Thymus (tissue), 11 donors: ENCODE data around the gene PPHLN1. TPM values are rescaled to one million over a fixed set of nuclear protein-coding genes. Genes with fewer than 3 reads are reported as not detected.

Experiments
- DNase-seq, 9 donors: peaks; one replicate each; pipeline ENCODE4 v3.0.0-alpha.2; 2013; ENCODE audit warnings: low spot score in 9 of 9, low read depth in 6 of 9, missing footprints in 1 of 9
- H3K27ac ChIP-seq, 2 donors: one replicate each; pipeline ENCODE4 v1.5.1; 2013; ENCODE audit warnings: control low read depth in 1 of 2, low read depth in 1 of 2, low read length in 1 of 2, mild to moderate bottlenecking in 1 of 2, moderate library complexity in 1 of 2
- H3K27me3 ChIP-seq, 2 donors: one replicate each; pipeline ENCODE4 v1.5.1; 2013; ENCODE audit warnings: low read length in 1 of 2; ENCODE audit not compliant: control insufficient read depth in 2 of 2, insufficient read depth in 1 of 2
- H3K36me3 ChIP-seq, 2 donors: one replicate each; pipeline ENCODE4 v1.5.1; 2013; ENCODE audit warnings: low read length in 1 of 2, mild to moderate bottlenecking in 1 of 2, moderate library complexity in 1 of 2; ENCODE audit not compliant: control insufficient read depth in 2 of 2, insufficient read depth in 2 of 2
- H3K4me1 ChIP-seq, 2 donors: one replicate each; pipeline ENCODE4 v1.5.1; 2013; ENCODE audit warnings: low read length in 2 of 2; ENCODE audit not compliant: control insufficient read depth in 2 of 2, insufficient read depth in 2 of 2
- H3K4me3 ChIP-seq, 2 donors: one replicate each; pipeline ENCODE4 v1.5.1; 2013; ENCODE audit warnings: low read length in 2 of 2, control low read depth in 1 of 2, mild to moderate bottlenecking in 1 of 2
- H3K9me3 ChIP-seq, 2 donors: one replicate each; pipeline ENCODE4 v1.5.1; 2013; ENCODE audit warnings: low read length in 1 of 2, mild to moderate bottlenecking in 1 of 2; ENCODE audit not compliant: control insufficient read depth in 2 of 2, insufficient read depth in 1 of 2
- WGBS: extraction: QIAGEN DNeasy Blood & Tissue Kit; methylation state at CpG from one replicate; pipeline ENCODE4 v1.1.7; 2013; 5-methylcytosine and 5-hydroxymethylcytosine counted together
- polyA plus RNA-seq: library from polyadenylated mRNA; stranded (reverse); fragments of 200-250 nt; gene quantifications from one replicate; pipeline ENCODE4 v1.2.3, GENCODE V29; 2013
- total RNA-seq: library from RNA; stranded (reverse); fragments of 120-200 nt; gene quantifications from one replicate; pipeline ENCODE4 v1.2.4, GENCODE V29; 2013
- donor health status: healthy.

PPHLN1 gene
- total and polyA plus RNA-seq, 2 donors = 60.7 to 64.5 TPM

- peak in 1 of 9 donors; percentile 7 for DNase-seq
- no peak overlapping the region for H3K4me3 ChIP-seq
- no peaks in the 10 kb centered on the region for H3K27me3 ChIP-seq
- 10% methylated on average over 1 of the region's 1 CpG for WGBS
- no peaks in the 10 kb centered on the region for H3K9me3 ChIP-seq
- H3K4me1 ChIP-seq = no peaks in the 10 kb centered on the region
- H3K36me3 ChIP-seq = no peaks in the 10 kb centered on the region
- no peak overlapping the region for H3K27ac ChIP-seq
These were observed 41.8 kb upstream of the PPHLN1 start for GRCh38 chr12:42284157-42284556.

GRCh38 chr12:42284876-42285275 lies 41.1 kb upstream of the PPHLN1 start:
- Histone ChIP-seq H3K4me1 (no peaks in the 10 kb centered on the region), H3K36me3 (no peaks in the 10 kb centered on the region), H3K27ac (no peak overlapping the region), H3K27me3 (no peaks in the 10 kb centered on the region), H3K4me3 (no peak overlapping the region), H3K9me3 (no peaks in the 10 kb centered on the region)
- no peak for DNase-seq
- WGBS = 97% methylated on average over 2 of the region's 2 CpGs

DNA sequence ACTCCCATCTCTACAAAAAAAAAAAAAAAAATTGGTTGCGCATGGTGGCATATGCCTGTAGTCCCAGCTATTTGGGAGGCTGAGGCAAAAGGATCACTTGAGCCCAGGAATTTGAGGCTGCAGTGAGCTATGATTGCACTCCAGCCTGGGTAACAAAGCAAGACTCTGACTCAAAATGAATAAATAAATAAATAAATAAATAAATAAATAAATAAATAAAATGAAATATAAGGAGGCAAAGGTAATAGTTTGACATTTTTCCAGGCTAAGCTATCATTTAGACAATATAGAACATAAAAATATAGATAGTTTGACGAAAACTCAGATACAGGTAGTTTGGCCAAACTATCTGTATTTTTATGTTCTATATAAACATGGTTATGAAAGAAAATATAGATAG lies 40.5 kb upstream of the PPHLN1 start:
- Histone ChIP-seq H3K9me3 (no peaks in the 10 kb centered on the region), H3K4me3 (no peak overlapping the region), H3K27ac (no peak overlapping the region), H3K36me3 (no peaks in the 10 kb centered on the region), H3K27me3 (no peaks in the 10 kb centered on the region), H3K4me1 (no peaks in the 10 kb centered on the region)
- DNase-seq = no peak
- WGBS = 95% methylated on average over 2 of the region's 2 CpGs

DNA sequence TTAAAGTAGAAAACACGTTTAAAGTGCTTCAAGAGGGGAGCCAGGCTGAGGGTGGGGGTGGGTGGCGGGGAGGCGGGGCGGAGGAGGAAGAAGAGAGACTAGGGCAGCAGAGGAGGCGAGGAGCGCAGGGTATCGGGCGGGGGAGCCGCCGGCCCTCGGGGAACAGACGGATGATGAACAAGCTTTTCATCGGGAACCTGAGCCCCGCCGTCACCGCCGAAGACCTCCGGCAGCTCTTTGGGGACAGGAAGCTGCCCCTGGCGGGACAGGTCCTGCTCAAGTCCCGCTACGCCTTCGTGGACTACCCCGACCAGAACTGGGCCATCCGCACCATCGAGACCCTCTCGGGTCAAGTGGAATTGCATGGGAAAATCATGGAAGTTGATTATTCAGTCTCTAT lies 39.2 kb upstream of the PPHLN1 start:
- 95% methylated on average over 26 of the region's 26 CpGs for WGBS
- no peaks in the 10 kb centered on the region for H3K4me1 ChIP-seq

GRCh38 chr12:42288544-42288943 lies 37.4 kb upstream of the PPHLN1 start:
- DNase-seq = no peak
- H3K4me1 ChIP-seq = no peaks in the 10 kb centered on the region
- no peak overlapping the region for H3K27ac ChIP-seq
- WGBS = 88% methylated on average over 9 of the region's 9 CpGs
- no peaks in the 10 kb centered on the region for H3K36me3 ChIP-seq
- no peak overlapping the region for H3K4me3 ChIP-seq
- no peaks in the 10 kb centered on the region for H3K27me3 ChIP-seq
- H3K9me3 ChIP-seq = no peaks in the 10 kb centered on the region

More for the DNA sequence above, 39.2 kb upstream of the PPHLN1 start:
- Histone ChIP-seq H3K4me3 (no peak overlapping the region), H3K9me3 (no peaks in the 10 kb centered on the region), H3K27me3 (no peaks in the 10 kb centered on the region), H3K27ac (no peak overlapping the region), H3K36me3 (no peaks in the 10 kb centered on the region)
- DNase-seq = no peak

- H3K27ac ChIP-seq = no peak overlapping the region
- WGBS = 95% methylated on average over 2 of the region's 2 CpGs
These were observed 34.3 kb upstream of the PPHLN1 start for GRCh38 chr12:42291680-42292079.

DNA sequence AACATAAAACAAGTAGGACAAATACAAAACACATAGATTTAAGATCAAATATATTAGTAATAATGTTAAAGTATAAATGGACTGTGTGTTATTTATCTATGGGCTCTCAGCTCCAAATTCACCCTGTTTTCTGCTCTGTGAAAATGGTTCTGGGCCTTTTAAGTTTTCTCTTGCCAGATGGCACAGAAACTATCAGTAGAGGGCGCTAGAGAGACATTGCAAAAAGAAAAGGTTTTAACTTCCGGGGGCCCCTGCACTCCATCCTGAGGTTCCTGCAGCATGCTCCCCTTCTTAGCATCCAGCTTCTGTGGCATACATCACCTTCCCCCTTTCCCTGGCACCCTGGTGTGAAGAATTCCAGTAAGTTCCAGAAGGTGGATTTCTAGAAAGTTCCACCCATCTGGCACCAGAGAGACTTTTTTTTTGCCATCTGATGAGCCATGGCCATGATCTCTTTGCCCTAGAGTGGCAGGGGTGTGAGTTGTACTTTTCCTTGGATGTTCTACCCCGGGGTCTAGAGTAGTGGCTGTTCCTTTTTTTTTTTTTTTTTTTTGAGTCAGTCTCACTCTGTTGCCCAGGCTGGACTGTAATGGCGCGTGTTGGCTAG lies 29.4 kb upstream of the PPHLN1 start:
- no peak overlapping the region for H3K27ac ChIP-seq
- no peak overlapping the region for H3K4me3 ChIP-seq
- H3K27me3 ChIP-seq = no peaks in the 10 kb centered on the region
- no peaks in the 10 kb centered on the region for H3K36me3 ChIP-seq
- no peaks in the 10 kb centered on the region for H3K9me3 ChIP-seq
- no peaks in the 10 kb centered on the region for H3K4me1 ChIP-seq
- WGBS = 97% methylated on average over 5 of the region's 5 CpGs
- DNase-seq = peak in 3 of 9 donors; percentile 11 to 38 (median 22)

More at GRCh38 chr12:42291680-42292079, 34.3 kb upstream of the PPHLN1 start:
- Histone ChIP-seq H3K9me3 (no peaks in the 10 kb centered on the region), H3K36me3 (no peaks in the 10 kb centered on the region), H3K4me1 (no peaks in the 10 kb centered on the region), H3K4me3 (no peak overlapping the region), H3K27me3 (no peaks in the 10 kb centered on the region)
- no peak for DNase-seq

- Histone ChIP-seq H3K36me3 (no peaks in the 10 kb centered on the region), H3K27me3 (no peaks in the 10 kb centered on the region), H3K27ac (no peak overlapping the region), H3K9me3 (no peaks in the 10 kb centered on the region), H3K4me1 (no peaks in the 10 kb centered on the region), H3K4me3 (no peak overlapping the region)
- WGBS = 95% methylated on average over 4 of the region's 4 CpGs
- DNase-seq = no peak
These were observed 27.1 kb upstream of the PPHLN1 start for GRCh38 chr12:42298887-42299286.

DNA sequence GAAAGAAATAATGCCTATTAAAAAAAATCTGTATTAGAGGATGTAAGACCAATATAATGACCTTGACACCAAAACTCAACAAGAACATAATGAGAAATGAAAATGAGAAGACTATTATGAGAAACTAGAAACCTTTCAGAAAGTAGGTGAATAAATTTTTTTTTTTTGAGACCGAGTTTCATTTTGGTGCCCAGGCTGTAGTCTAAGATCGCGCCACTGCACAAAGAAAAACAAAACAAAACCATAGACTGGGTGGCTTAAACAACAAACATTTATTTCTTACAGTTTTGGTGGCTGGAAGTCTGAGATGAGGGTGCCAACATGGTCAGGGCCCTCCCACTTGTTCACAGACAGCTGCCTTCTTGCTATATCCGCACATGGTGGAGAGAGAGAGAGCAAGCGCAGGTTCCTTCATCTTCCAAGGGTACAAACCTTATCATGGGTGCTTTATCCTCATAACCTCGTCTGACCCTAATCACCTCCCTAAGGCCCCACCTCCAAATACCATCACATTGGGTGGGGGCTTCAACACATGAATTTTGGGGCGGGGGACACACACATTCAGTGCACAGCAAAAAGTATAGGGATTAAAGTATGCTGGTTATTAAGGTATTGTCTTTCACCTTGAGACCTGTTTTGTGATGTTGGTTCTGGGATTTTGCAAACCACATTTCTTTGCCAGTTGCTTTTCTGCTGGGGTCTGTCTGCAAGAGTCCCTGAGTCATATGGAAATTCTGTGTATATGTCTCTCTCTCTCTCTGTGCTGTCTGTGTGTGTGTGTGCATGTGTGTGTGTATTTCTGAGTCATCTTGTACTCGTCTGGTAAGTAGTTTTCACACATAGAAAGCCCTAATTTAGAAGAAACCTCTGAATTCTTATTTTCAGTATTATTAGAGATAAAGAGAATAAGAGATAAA lies 26.3 kb upstream of the PPHLN1 start:
- H3K4me1 ChIP-seq = no peaks in the 10 kb centered on the region
- no peak overlapping the region for H3K4me3 ChIP-seq
- H3K9me3 ChIP-seq = no peaks in the 10 kb centered on the region
- no peaks in the 10 kb centered on the region for H3K27me3 ChIP-seq
- H3K36me3 ChIP-seq = no peaks in the 10 kb centered on the region
- no peak overlapping the region for H3K27ac ChIP-seq
- peak in 1 of 9 donors; percentile 12 for DNase-seq
- 92% methylated on average over 8 of the region's 8 CpGs for WGBS
